Measurements from ENCODE around the gene FLVCR2. TPM values are rescaled to one million over a fixed set of nuclear protein-coding genes. Genes with fewer than 3 reads are reported as not detected.

The FLVCR2 gene
- total and polyA plus RNA-seq, 2 of the 13 experiments (the other 11 are each of a cell fraction or from before 2014, with no cell fraction given): 9.9 to 10.5 TPM

- TF ChIP-seq HMGXB3 (CRISPR knock-in tag; IDR thresholded peaks at IDR 0.05; ENCODE audit: borderline replicate concordance) (no peak), HDAC1 (CRISPR knock-in tag; IDR thresholded peaks at IDR 0.05) (peak; percentile 34; the same call in 1 of the 2 replicates), ZNF761 (CRISPR knock-in tag; conservative IDR thresholded peaks at IDR 0.05) (no peak), ZBTB20 (CRISPR knock-in tag; IDR thresholded peaks at IDR 0.05; ENCODE audit: borderline replicate concordance, low read depth) (no peak), ZNF550 (CRISPR knock-in tag; IDR thresholded peaks at IDR 0.05; ENCODE audit: borderline replicate concordance) (no peak), HES4 (CRISPR knock-in tag; IDR thresholded peaks at IDR 0.05; ENCODE audit: borderline replicate concordance) (no peak), ZNF326 (CRISPR knock-in tag; IDR thresholded peaks at IDR 0.05; ENCODE audit: borderline replicate concordance) (no peak), ZNF460 (CRISPR knock-in tag; IDR thresholded peaks at IDR 0.05; ENCODE audit: borderline replicate concordance) (no peak), NR2F1 (CRISPR knock-in tag; IDR thresholded peaks at IDR 0.05) (no peak), ZNF546 (CRISPR knock-in tag; conservative IDR thresholded peaks at IDR 0.05) (no peak), ZMAT3 (CRISPR knock-in tag; conservative IDR thresholded peaks at IDR 0.05) (0 out of 2 replicates have a peak, but pooled peaks have one; percentile 45), MED8 (CRISPR knock-in tag; IDR thresholded peaks at IDR 0.05; ENCODE audit: insufficient replicate concordance) (no peak), ZNF775 (CRISPR knock-in tag; IDR thresholded peaks at IDR 0.05; ENCODE audit: borderline replicate concordance) (no peak), ZNF878 (CRISPR knock-in tag; IDR thresholded peaks at IDR 0.05) (0 out of 2 replicates have a peak, but pooled peaks have one; percentile 45), TBP (CRISPR knock-in tag; IDR thresholded peaks at IDR 0.05) (no peak), BRD4 (CRISPR knock-in tag; IDR thresholded peaks at IDR 0.05) (no peak), CCDC6 (CRISPR knock-in tag; IDR thresholded peaks at IDR 0.05) (no peak), ZNF296 (CRISPR knock-in tag; conservative IDR thresholded peaks at IDR 0.05) (no peak), CHD4 (IDR thresholded peaks at IDR 0.05; ENCODE audit: borderline replicate concordance, low read length) (no peak), SMAD1 (CRISPR knock-in tag; IDR thresholded peaks at IDR 0.05; ENCODE audit: borderline replicate concordance, low read depth) (no peak), FOXK2 (IDR thresholded peaks at IDR 0.05) (no peak), NFKBIZ (CRISPR knock-in tag; IDR thresholded peaks at IDR 0.05) (peak; percentile 92; the same call in 1 of the 2 replicates), ZNF121 (CRISPR knock-in tag; IDR thresholded peaks at IDR 0.05) (no peak), SMC3 (IDR thresholded peaks at IDR 0.05; ENCODE audit: low read length) (no peak)
- TF ChIP-seq, protein P1, sequence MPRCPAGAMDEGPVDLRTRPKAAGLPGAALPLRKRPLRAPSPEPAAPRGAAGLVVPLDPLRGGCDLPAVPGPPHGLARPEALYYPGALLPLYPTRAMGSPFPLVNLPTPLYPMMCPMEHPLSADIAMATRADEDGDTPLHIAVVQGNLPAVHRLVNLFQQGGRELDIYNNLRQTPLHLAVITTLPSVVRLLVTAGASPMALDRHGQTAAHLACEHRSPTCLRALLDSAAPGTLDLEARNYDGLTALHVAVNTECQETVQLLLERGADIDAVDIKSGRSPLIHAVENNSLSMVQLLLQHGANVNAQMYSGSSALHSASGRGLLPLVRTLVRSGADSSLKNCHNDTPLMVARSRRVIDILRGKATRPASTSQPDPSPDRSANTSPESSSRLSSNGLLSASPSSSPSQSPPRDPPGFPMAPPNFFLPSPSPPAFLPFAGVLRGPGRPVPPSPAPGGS (CRISPR knock-in tag; IDR thresholded peaks at IDR 0.05): peak; percentile 66
Measured at GRCh38 chr14:75539561-75540478, 38.6 kb upstream of the FLVCR2 start (continued).

All from HepG2 (cell line).